ENCODE results near the gene SV2B.

The SV2B gene

GRCh38 chr15:91113030-91113429 is 13.0 kb downstream of the SV2B start:
- Histone ChIP-seq H3K4me2 (ENCODE audit: low read depth, low read length, poor library complexity, severe bottlenecking) (no peak overlapping the region), H2AFZ (ENCODE audit: low read depth, low read length, severe bottlenecking) (no peak overlapping the region), H3K4me3 (ENCODE audit: insufficient read depth, low read length, poor library complexity, severe bottlenecking) (no peak overlapping the region), H3K36me3 (ENCODE audit: low read length) (no peaks in the 10 kb centered on the region), H3K9ac (ENCODE audit: low read length) (no peak overlapping the region), H3K9me2 (replicated peaks; ENCODE audit: insufficient read depth, low read length) (no peaks in the 10 kb centered on the region), H3K79me2 (ENCODE audit: insufficient read depth, low read length) (no peaks in the 10 kb centered on the region), H3F3A (ENCODE audit: insufficient read depth) (no peaks in the 10 kb centered on the region), H3K27me3 (ENCODE audit: low read length) (peaks cover 5% of the 10 kb centered on the region; the same call in 1 of the 2 replicates), H4K20me1 (ENCODE audit: low read depth, low read length) (no peaks in the 10 kb centered on the region), H3K27ac (ENCODE audit: low read depth, low read length) (no peak overlapping the region), H3K9me3 (ENCODE audit: insufficient read depth, low read length) (no peaks in the 10 kb centered on the region)
- TF ChIP-seq EZH2phosphoT487 (conservative IDR thresholded peaks at IDR 0.05; ENCODE audit: low read length) (no peak), CTCF (IDR thresholded peaks at IDR 0.05; ENCODE audit: insufficient read depth, low read length, poor library complexity, severe bottlenecking) (no peak)

- no peak overlapping the region for H3K27ac ChIP-seq (ENCODE audit: low read depth, low read length)
- H3K4me3 ChIP-seq (ENCODE audit: insufficient read depth, low read length, poor library complexity, severe bottlenecking) = no peak overlapping the region
- no peak overlapping the region for H3K9ac ChIP-seq (ENCODE audit: low read length)
- no peaks in the 10 kb centered on the region for H3K36me3 ChIP-seq (ENCODE audit: low read length)
- no peak overlapping the region for H2AFZ ChIP-seq (ENCODE audit: low read depth, low read length, severe bottlenecking)
- no peaks in the 10 kb centered on the region for H3K9me3 ChIP-seq (ENCODE audit: insufficient read depth, low read length)
- H3K79me2 ChIP-seq (ENCODE audit: insufficient read depth, low read length) = no peaks in the 10 kb centered on the region
- TF ChIP-seq EZH2phosphoT487 (conservative IDR thresholded peaks at IDR 0.05; ENCODE audit: low read length) = no peak
- no peak for TF ChIP-seq CTCF (IDR thresholded peaks at IDR 0.05; ENCODE audit: insufficient read depth, low read length, poor library complexity, severe bottlenecking)
- H3K4me2 ChIP-seq (ENCODE audit: low read depth, low read length, poor library complexity, severe bottlenecking) = no peak overlapping the region
- no peaks in the 10 kb centered on the region for H3F3A ChIP-seq (ENCODE audit: insufficient read depth)
- no peaks in the 10 kb centered on the region for H3K9me2 ChIP-seq (replicated peaks; ENCODE audit: insufficient read depth, low read length)
- no peaks in the 10 kb centered on the region for H4K20me1 ChIP-seq (ENCODE audit: low read depth, low read length)
- peaks cover 2% of the 10 kb centered on the region; the same call in 1 of the 2 replicates for H3K27me3 ChIP-seq (ENCODE audit: low read length)
Observed at GRCh38 chr15:91114301-91114700, 14.2 kb downstream of the SV2B start.

GRCh38 chr15:91116113-91117067 is 16.3 kb downstream of the SV2B start:
- Histone ChIP-seq H3K27me3 (ENCODE audit: low read length) (no peaks in the 10 kb centered on the region), H3K27ac (ENCODE audit: low read depth, low read length) (no peak overlapping the region), H3K36me3 (ENCODE audit: low read length) (no peaks in the 10 kb centered on the region), H3K4me2 (ENCODE audit: low read depth, low read length, poor library complexity, severe bottlenecking) (no peak overlapping the region), H3F3A (ENCODE audit: insufficient read depth) (no peaks in the 10 kb centered on the region), H3K4me3 (ENCODE audit: insufficient read depth, low read length, poor library complexity, severe bottlenecking) (no peak overlapping the region), H3K9me3 (ENCODE audit: insufficient read depth, low read length) (no peaks in the 10 kb centered on the region), H2AFZ (ENCODE audit: low read depth, low read length, severe bottlenecking) (no peak overlapping the region), H3K9ac (ENCODE audit: low read length) (no peak overlapping the region), H4K20me1 (ENCODE audit: low read depth, low read length) (no peaks in the 10 kb centered on the region), H3K9me2 (replicated peaks; ENCODE audit: insufficient read depth, low read length) (no peaks in the 10 kb centered on the region), H3K79me2 (ENCODE audit: insufficient read depth, low read length) (no peaks in the 10 kb centered on the region)
- TF ChIP-seq EZH2phosphoT487 (conservative IDR thresholded peaks at IDR 0.05; ENCODE audit: low read length) (no peak), CTCF (IDR thresholded peaks at IDR 0.05; ENCODE audit: insufficient read depth, low read length, poor library complexity, severe bottlenecking) (no peak)

Measured in SU-DHL-6 (cell line).